Colonic mucosa (tissue), 4 donors: ENCODE data around the gene TMEM91. TPM values are rescaled to one million over a fixed set of nuclear protein-coding genes. Genes with fewer than 3 reads are reported as not detected.

ENCODE experiments used
- DNase-seq: peaks from one replicate; pipeline ENCODE4 v3.0.0-alpha.2; 2020
- H3K27ac ChIP-seq: fragments of 200-600 bp; one replicate; pipeline ENCODE4 v1.8.0; 2021
- H3K27me3 ChIP-seq: fragments of 200-600 bp; one replicate; pipeline ENCODE4 v1.8.0; 2021
- H3K36me3 ChIP-seq: fragments of 200-600 bp; one replicate; pipeline ENCODE4 v1.8.0; 2021
- H3K4me1 ChIP-seq: fragments of 200-600 bp; one replicate; pipeline ENCODE4 v1.8.0; 2021; ENCODE audit warnings: mild to moderate bottlenecking
- H3K4me3 ChIP-seq: fragments of 200-600 bp; one replicate; pipeline ENCODE4 v1.8.0; 2021
- H3K9ac ChIP-seq, 2 donors: one replicate each; pipeline ENCODE4 v1.7.0; 2013; ENCODE audit warnings: control low read depth in 2 of 2, low read depth in 2 of 2, low read length in 2 of 2
- H3K9me3 ChIP-seq: fragments of 200-600 bp; one replicate; pipeline ENCODE4 v1.8.0; 2021
- CTCF ChIP-seq: fragments of 200-600 bp; IDR thresholded peaks from one replicate; pipeline ENCODE4 v1.8.0; 2022; ENCODE audit warnings: antibody characterized with exemption, mild to moderate bottlenecking
- intact Hi-C: fragments of 100-400 bp; cut with DNase I; formaldehyde crosslinking; loops from one replicate; pipeline ENCODE4 v1.14.1; 2022
- total RNA-seq, 2 donors: library from RNA; stranded (reverse); fragmentation: NEBNext Ultra II Directional in 1 of 2; extraction: Animal tissue kit (Norgen Biotek cat#: 25700) in 1 of 2; gene quantifications; one replicate each; pipeline ENCODE4 v1.2.1, GENCODE V29; 2021
- donor health status: healthy.
- donor health status: DM: no; HTN: no; CAD: no.
- donor health status: DM: no; HTN: no; CAD: no.

Gene TMEM91
- total RNA-seq, 2 donors from 2014 or later, result 2.0 to 3.6 TPM

- Histone ChIP-seq H3K4me1 (peaks cover 6% of the 10 kb centered on the region), H3K9ac (peak within 1 kb of the TSS; percentile 73 to 77), H3K4me3 (peak within 1 kb of the TSS; percentile 84), H3K9me3 (no peaks in the 10 kb centered on the region), H3K27ac (peak within 1 kb of the TSS; percentile 81), H3K27me3 (peaks cover 7% of the 10 kb centered on the region), H3K36me3 (no peaks in the 10 kb centered on the region)
- DNase-seq, result peak; percentile 82
- TF ChIP-seq CTCF, result peak; percentile 76
- intact Hi-C loops, result no loop called here
These were observed 22.6 kb upstream of the TMEM91 start, which contains the start of gene TGFB1 for GRCh38 chr19:41353466-41354342. Gene TGFB1 (minus strand): TSS chr19:41353922. CDS start chr19:41353044, 878 bp downstream.

GRCh38 chr19:41354343-41354953, 21.9 kb upstream of the TMEM91 start:
- Histone ChIP-seq H3K27ac (peak overlapping the region; percentile 81), H3K4me1 (peaks cover 6% of the 10 kb centered on the region)

GRCh38 chr19:41355035-41355434, 21.3 kb upstream of the TMEM91 start:
- Histone ChIP-seq H3K4me3 (no peak overlapping the region), H3K27ac (no peak overlapping the region), H3K9ac (no peak overlapping the region), H3K27me3 (peaks cover 7% of the 10 kb centered on the region), H3K36me3 (no peaks in the 10 kb centered on the region), H3K4me1 (peaks cover 6% of the 10 kb centered on the region), H3K9me3 (no peaks in the 10 kb centered on the region)
- intact Hi-C loops, result no loop called here
- no peak for TF ChIP-seq CTCF
- DNase-seq, result no peak

More at GRCh38 chr19:41354343-41354953, 21.9 kb upstream of the TMEM91 start:
- intact Hi-C loops, result no loop called here
- Histone ChIP-seq H3K4me3 (no peak overlapping the region), H3K9me3 (no peaks in the 10 kb centered on the region), H3K27me3 (peaks cover 7% of the 10 kb centered on the region), H3K9ac (peak overlapping the region in 1 of 2 donors; percentile 77), H3K36me3 (no peaks in the 10 kb centered on the region)
- TF ChIP-seq CTCF, result no peak
- peak; percentile 28 for DNase-seq

- intact Hi-C loops, result no loop called here
- Histone ChIP-seq H3K4me3 (no peak overlapping the region), H3K36me3 (no peaks in the 10 kb centered on the region), H3K4me1 (peaks cover 6% of the 10 kb centered on the region), H3K27me3 (peaks cover 7% of the 10 kb centered on the region), H3K9me3 (no peaks in the 10 kb centered on the region), H3K9ac (no peak overlapping the region), H3K27ac (no peak overlapping the region)
- DNase-seq, result no peak
- TF ChIP-seq CTCF, result no peak
These were observed 20.5 kb upstream of the TMEM91 start for GRCh38 chr19:41355802-41356201.

GRCh38 chr19:41356984-41357739, 19.2 kb upstream of the TMEM91 start:
- no peak for TF ChIP-seq CTCF
- H3K9me3 ChIP-seq, result no peaks in the 10 kb centered on the region
- H3K27ac ChIP-seq, result no peak overlapping the region
- no peak overlapping the region for H3K9ac ChIP-seq
- no peak overlapping the region for H3K4me3 ChIP-seq
- no peak for DNase-seq
- intact Hi-C loops, result no loop called here
- no peaks in the 10 kb centered on the region for H3K36me3 ChIP-seq
- peaks cover 7% of the 10 kb centered on the region for H3K27me3 ChIP-seq
- H3K4me1 ChIP-seq, result peaks cover 6% of the 10 kb centered on the region
